Stimulated activated naive CD8-positive, alpha-beta T cell treated with anti-CD3 and anti-CD28 coated beads, Interleukin-15, Interleukin-2, amounts not matched to agents 100 ng/mL and 50 ng/mL, for 24 hours (primary cell): ENCODE data around the gene KHDRBS2.
"Not testable (repeated sequence)": the region's sequence is repeated elsewhere in the genome, so short reads cannot be mapped to it uniquely, and the experiment has no call there.

Experiments
- H3K27ac Mint-ChIP-seq: one replicate; pipeline ENCODE4 v1.8.0; 2021; ENCODE audit warnings: mild to moderate bottlenecking, mixed read lengths
- H3K27me3 Mint-ChIP-seq: one replicate; pipeline ENCODE4 v1.8.0; 2021; ENCODE audit warnings: mixed read lengths
- H3K36me3 Mint-ChIP-seq: one replicate; pipeline ENCODE4 v1.8.0; 2021; ENCODE audit warnings: low read depth, mixed read lengths
- H3K4me1 Mint-ChIP-seq: one replicate; pipeline ENCODE4 v1.8.0; 2021; ENCODE audit warnings: low read depth, mixed read lengths
- H3K4me3 Mint-ChIP-seq: one replicate; pipeline ENCODE4 v1.8.0; 2021; ENCODE audit warnings: mild to moderate bottlenecking, mixed read lengths
- H3K9me3 Mint-ChIP-seq: one replicate; pipeline ENCODE4 v1.8.0; 2021; ENCODE audit warnings: mixed read lengths

The KHDRBS2 gene

GRCh38 chr6:61894536-61894935 is 391.5 kb downstream of the KHDRBS2 start:
- Mint-ChIP-seq H3K27me3 (no peaks in the 10 kb centered on the region), H3K4me1 (no peaks in the 10 kb centered on the region), H3K9me3 (peaks cover 8% of the 10 kb centered on the region), H3K27ac (no peak overlapping the region), H3K4me3 (no peak overlapping the region), H3K36me3 (no peaks in the 10 kb centered on the region)

- no peak overlapping the region for H3K27ac Mint-ChIP-seq
- no peak overlapping the region for H3K4me3 Mint-ChIP-seq
- no peaks in the 10 kb centered on the region for H3K27me3 Mint-ChIP-seq
- no peaks in the 10 kb centered on the region for H3K4me1 Mint-ChIP-seq
- H3K36me3 Mint-ChIP-seq = no peaks in the 10 kb centered on the region
- peaks cover 4% of the 10 kb centered on the region for H3K9me3 Mint-ChIP-seq
Measured at GRCh38 chr6:61887423-61887822, 398.6 kb downstream of the KHDRBS2 start.

DNA sequence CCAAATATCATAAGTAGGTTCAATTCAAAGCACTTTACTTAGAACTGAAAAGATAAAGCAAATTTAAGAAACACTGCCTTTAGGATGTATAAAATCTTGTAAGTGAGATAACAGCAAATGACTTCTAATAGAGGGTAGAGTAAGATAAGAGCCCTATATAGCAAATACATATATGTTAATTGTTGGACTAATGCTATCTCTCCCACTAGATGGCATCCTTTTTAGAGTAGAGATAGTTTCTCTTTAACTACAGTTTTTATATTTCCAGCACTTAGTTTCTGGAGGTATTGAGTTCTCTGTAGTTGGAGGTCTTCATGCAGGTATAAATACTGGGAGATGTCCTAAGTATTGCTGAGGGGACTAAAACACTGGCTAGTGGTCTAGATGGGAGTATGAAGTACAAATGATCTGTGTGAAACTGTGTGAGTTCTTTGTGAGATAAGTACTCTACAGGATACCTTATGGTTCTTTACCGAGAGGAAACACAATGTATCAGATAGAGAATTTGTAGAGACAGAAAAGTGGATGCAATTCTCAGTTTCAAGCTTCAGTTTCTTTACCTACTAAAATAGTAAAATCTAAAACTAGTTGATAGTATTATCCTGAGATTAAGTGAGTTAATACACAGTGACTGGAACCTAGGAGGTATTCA is 399.3 kb downstream of the KHDRBS2 start:
- no peaks in the 10 kb centered on the region for H3K27me3 Mint-ChIP-seq
- H3K27ac Mint-ChIP-seq = no peak overlapping the region
- no peaks in the 10 kb centered on the region for H3K4me1 Mint-ChIP-seq
- H3K4me3 Mint-ChIP-seq = no peak overlapping the region
- peaks cover 4% of the 10 kb centered on the region for H3K9me3 Mint-ChIP-seq
- H3K36me3 Mint-ChIP-seq = no peaks in the 10 kb centered on the region

GRCh38 chr6:61869632-61870400 is 416.2 kb downstream of the KHDRBS2 start:
- Mint-ChIP-seq H3K27ac (no peak overlapping the region), H3K36me3 (no peaks in the 10 kb centered on the region), H3K9me3 (peaks cover 26% of the 10 kb centered on the region), H3K27me3 (no peaks in the 10 kb centered on the region), H3K4me1 (no peaks in the 10 kb centered on the region), H3K4me3 (no peak overlapping the region)

DNA sequence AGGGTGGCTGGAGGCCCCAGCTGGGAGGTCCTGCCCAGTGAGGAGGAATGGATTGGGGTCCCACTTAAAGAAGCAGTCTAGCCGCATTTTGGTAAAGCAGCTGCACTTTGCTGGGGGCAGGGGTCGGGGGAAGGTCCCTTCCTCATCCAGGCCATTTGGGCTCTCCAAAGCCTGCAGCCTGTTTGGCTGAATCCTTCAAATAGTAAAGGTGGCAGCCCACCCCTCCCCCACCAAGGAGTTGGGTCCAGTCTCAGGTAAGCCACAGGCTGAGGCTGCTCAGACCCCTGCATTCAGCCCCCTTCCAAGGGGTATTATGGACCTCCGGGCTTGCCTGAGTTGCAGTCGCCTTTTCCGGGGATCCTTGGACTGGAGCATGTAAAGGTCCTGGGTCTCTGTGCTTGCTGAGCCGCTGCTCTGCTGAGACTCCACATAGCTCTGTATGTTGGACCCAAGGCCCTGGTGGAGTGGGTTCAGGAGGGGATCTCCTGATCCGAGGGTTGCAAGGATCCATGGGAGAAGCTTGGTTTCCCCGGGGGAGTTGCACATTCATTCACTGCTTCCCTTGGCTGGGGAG is 417.4 kb downstream of the KHDRBS2 start:
- Mint-ChIP-seq H3K36me3 (no peaks in the 10 kb centered on the region), H3K27ac (no peak overlapping the region), H3K9me3 (peaks cover 31% of the 10 kb centered on the region)

DNA sequence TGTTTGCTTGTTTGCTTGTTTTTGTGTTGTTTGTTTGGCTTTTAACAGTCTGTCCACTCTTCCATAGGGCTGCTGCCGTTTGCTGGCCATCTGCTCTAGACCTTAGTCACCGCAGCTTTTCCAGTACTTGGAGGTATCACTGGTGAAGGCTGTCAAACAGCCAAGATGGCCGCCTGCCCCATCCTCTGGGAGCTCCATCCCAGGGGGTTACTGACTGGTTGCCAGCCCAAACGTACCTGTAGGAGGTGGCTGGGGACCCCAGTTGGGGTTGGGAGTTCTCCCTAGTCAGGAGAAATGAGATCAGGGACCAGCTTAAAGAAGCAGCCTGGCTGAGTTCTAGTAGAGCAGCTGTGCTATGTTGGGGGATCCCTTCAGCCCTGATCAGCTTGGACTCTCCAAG is 418.4 kb downstream of the KHDRBS2 start:
- H3K4me1 Mint-ChIP-seq = no peaks in the 10 kb centered on the region
- no peak overlapping the region for H3K4me3 Mint-ChIP-seq
- H3K9me3 Mint-ChIP-seq = peaks cover 38% of the 10 kb centered on the region
- H3K27me3 Mint-ChIP-seq = no peaks in the 10 kb centered on the region
- no peaks in the 10 kb centered on the region for H3K36me3 Mint-ChIP-seq
- no peak overlapping the region for H3K27ac Mint-ChIP-seq

More for the DNA sequence above, 417.4 kb downstream of the KHDRBS2 start:
- H3K4me1 Mint-ChIP-seq = no peaks in the 10 kb centered on the region
- H3K4me3 Mint-ChIP-seq = no peak overlapping the region
- H3K27me3 Mint-ChIP-seq = no peaks in the 10 kb centered on the region

DNA sequence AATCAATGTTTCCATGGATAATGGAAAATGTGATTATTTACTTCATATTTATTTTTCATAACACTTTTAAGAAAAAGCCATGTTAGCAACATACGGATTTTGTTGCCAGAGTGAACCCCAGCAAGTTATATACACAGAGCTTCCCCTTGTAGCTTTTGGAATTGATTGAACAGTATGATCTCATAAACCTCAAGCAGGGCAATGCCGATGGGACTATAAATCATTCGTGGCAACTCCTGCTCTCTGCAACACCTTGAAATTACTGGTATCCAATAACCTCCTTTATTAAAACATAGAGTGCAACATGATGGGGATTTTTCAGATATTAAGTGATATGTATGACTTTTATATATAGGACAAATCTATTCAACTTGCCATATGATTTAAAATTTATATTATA is 428.5 kb downstream of the KHDRBS2 start:
- Mint-ChIP-seq H3K4me3 (no peak overlapping the region), H3K9me3 (peaks cover 25% of the 10 kb centered on the region), H3K27me3 (no peaks in the 10 kb centered on the region), H3K4me1 (no peaks in the 10 kb centered on the region), H3K27ac (no peak overlapping the region), H3K36me3 (no peaks in the 10 kb centered on the region)

DNA sequence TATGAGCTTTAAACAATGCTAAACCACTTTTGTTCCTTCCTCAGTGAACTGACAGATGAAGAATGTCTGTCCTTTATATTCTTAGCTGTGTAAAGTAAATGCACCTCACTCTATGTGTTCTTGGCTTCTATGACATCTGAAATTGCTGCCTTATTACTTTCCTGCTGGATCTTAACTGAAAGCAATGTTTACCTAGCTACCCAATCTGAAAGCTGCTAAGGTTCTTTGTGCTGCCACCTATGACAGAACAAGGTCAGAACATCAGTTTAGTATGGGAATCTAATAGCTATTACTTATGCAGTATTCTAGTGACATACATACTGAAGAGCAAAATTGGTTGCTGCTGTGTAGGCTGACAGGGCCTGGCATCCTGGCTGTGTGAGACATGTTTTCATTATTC is 444.1 kb downstream of the KHDRBS2 start:
- Mint-ChIP-seq H3K36me3 (no peaks in the 10 kb centered on the region), H3K27ac (no peak overlapping the region), H3K4me1 (no peaks in the 10 kb centered on the region), H3K4me3 (no peak overlapping the region), H3K27me3 (no peaks in the 10 kb centered on the region), H3K9me3 (peaks cover 9% of the 10 kb centered on the region)

DNA sequence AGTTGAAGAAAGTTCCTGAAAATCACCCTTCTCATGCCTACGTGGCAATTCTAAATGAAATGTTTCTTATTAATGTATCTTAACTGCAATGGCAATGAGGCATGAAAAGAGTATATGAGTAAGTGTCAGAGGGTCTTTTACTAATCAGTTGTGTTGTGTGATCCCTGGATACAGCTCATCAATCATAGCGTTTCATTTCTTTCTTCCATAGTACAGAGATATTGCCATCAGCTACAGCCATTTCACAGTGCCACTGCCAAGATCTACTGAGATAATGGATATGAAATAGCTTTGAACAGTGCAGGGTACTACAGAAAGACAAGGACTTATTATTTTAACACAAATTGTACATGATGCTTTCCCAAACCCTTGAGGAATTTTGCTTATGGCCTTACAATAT is 450.8 kb downstream of the KHDRBS2 start:
- Mint-ChIP-seq H3K27ac (no peak overlapping the region), H3K4me3 (no peak overlapping the region), H3K36me3 (no peaks in the 10 kb centered on the region), H3K9me3 (peaks cover 7% of the 10 kb centered on the region), H3K4me1 (no peaks in the 10 kb centered on the region), H3K27me3 (no peaks in the 10 kb centered on the region)

- H3K36me3 Mint-ChIP-seq = no peaks in the 10 kb centered on the region
- H3K4me1 Mint-ChIP-seq = no peaks in the 10 kb centered on the region
- H3K27me3 Mint-ChIP-seq = no peaks in the 10 kb centered on the region
- no peak overlapping the region for H3K4me3 Mint-ChIP-seq
- no peak overlapping the region for H3K27ac Mint-ChIP-seq
- peaks cover 7% of the 10 kb centered on the region for H3K9me3 Mint-ChIP-seq
Measured at GRCh38 chr6:61833176-61833755, 452.8 kb downstream of the KHDRBS2 start.

DNA sequence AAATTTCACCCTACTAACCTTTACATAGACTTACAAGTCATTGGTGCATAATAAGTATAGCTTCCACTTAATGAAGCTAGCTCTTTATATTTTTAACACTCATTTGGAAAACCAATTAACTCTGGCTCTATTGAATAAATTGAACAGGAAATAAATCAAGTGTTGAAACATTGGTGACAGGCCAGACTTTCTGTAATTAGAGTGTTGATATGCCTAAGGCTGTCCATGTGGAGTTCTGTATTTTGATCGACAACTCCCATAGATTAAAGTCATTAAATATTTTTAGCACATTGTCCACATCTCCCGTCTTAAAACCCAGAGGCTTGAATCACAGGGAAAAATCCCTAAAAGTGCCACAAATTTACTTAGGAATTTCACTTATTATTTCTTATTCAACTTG is 468.3 kb downstream of the KHDRBS2 start:
- no peaks in the 10 kb centered on the region for H3K4me1 Mint-ChIP-seq
- H3K27ac Mint-ChIP-seq = no peak overlapping the region
- peaks cover 2% of the 10 kb centered on the region for H3K9me3 Mint-ChIP-seq
- no peaks in the 10 kb centered on the region for H3K27me3 Mint-ChIP-seq
- H3K36me3 Mint-ChIP-seq = no peaks in the 10 kb centered on the region
- H3K4me3 Mint-ChIP-seq = no peak overlapping the region

DNA sequence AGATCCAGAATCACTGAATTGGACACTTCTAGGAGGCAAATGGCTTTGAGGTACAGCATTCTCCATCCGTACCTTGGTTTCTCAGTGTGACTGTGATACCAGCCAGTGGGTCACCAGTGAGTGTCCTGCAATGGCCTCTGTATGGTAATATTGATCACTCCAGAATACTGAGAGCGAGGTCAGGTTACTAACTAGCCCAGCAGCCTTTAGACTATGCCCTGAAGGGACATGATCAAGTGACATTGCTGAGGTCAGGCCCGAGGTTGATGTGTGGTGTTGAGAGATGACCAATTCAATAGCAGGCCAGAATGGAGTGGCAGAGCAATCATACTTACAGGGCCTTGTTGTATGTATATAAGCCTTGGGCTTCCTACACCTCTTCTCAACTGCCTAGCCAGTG is 476.0 kb downstream of the KHDRBS2 start:
- Mint-ChIP-seq H3K9me3 (peaks cover 6% of the 10 kb centered on the region), H3K36me3 (peaks cover 3% of the 10 kb centered on the region), H3K27ac (no peak overlapping the region), H3K4me1 (no peaks in the 10 kb centered on the region), H3K4me3 (no peak overlapping the region), H3K27me3 (no peaks in the 10 kb centered on the region)

GRCh38 chr6:61809004-61809595 is 476.9 kb downstream of the KHDRBS2 start:
- Mint-ChIP-seq H3K9me3 (peaks cover 6% of the 10 kb centered on the region), H3K4me1 (no peaks in the 10 kb centered on the region), H3K4me3 (no peak overlapping the region), H3K27me3 (no peaks in the 10 kb centered on the region), H3K27ac (no peak overlapping the region), H3K36me3 (peaks cover 7% of the 10 kb centered on the region)

DNA sequence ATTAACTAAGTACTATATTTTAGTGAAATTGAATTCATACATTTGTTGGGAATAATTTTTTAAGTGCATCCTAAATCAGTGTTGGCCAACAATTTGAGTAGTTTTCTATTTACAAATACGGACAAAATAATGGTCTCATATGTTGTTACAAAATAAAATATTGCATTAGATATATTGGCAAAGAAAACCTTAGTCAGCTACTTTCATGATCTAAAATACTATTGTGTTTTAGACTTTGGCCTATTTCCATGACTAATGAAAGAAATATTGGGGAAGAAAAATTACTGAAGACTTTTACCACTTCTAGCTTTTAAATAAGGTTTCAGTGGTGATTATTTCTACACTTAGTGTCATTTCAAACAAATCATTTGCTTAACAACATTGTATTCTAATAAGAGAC is 498.0 kb downstream of the KHDRBS2 start:
- Mint-ChIP-seq H3K4me3 (no peak overlapping the region), H3K9me3 (no peaks in the 10 kb centered on the region), H3K4me1 (no peaks in the 10 kb centered on the region), H3K27ac (no peak overlapping the region), H3K27me3 (no peaks in the 10 kb centered on the region), H3K36me3 (no peaks in the 10 kb centered on the region)

- H3K27me3 Mint-ChIP-seq, H3K27ac Mint-ChIP-seq, H3K4me3 Mint-ChIP-seq, H3K36me3 Mint-ChIP-seq, H3K4me1 Mint-ChIP-seq: not testable (repeated sequence)
- peaks cover 17% of the 10 kb centered on the region for H3K9me3 Mint-ChIP-seq
Measured at GRCh38 chr6:61769446-61769845, 516.6 kb downstream of the KHDRBS2 start.
